ENCODE results near the gene DPH1. TPM values are rescaled to one million over a fixed set of nuclear protein-coding genes. Genes with fewer than 3 reads are reported as not detected.

Gene DPH1
- total and polyA plus RNA-seq, 8 donors = 21.8 to 74.4 (median 32.2) TPM

DNA sequence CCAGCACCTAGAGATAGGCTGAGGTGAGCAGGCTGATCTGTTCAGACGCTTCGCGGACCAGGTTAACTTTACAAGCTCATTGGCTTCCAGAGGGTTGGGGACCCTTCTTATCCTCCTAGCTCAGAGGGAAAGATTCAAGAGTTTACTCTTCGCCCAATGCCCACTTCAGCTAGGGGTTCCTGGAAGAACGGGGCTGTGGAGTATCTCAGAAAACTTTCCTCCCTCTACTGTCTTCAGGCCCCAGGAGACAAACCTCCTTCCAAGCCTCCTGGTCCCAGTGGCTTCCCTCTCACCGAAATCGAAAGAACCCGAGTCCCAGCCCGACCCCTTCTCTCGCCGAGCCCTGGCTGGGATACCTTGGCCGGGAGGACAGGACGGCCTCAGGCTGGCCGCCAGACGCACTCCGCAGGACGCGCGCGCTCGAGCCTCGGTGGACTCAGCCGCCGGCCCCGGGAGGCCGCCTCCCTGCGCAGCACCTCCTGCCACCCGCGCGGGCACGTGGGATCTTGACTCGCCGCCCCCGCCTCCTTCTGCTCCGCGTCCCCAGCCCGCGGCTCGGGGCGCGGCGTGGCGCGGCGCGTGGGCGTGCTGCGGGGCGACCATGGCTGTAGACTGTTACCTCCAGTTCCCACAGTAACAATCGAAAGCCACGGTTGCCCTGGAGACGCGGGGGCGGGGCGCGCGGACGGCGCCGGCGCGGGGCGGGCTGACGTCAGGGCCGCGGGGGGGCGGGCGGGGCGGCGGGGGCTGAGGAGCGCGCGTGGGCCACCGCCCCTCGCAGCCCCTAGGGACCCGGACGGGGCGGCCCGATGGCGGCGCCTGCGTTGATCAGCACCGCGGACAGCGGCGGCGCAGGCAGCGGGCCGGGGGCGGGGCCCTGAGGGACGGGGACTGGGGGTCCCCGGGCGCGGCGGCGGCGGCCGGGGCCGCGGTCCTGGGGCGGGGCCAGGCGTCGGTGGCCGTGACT, 19.7 kb downstream of the DPH1 start:
- intact Hi-C loops (cut with DNase I) = no loop called here
- Histone ChIP-seq H3K4me3 (peak overlapping the region; percentile 65 to 85 (median 68)), H3K27ac (no peak overlapping the region), H3K9me3 (no peaks in the 10 kb centered on the region), H3K27me3 (no peaks in the 10 kb centered on the region), H3K36me3 (no peaks in the 10 kb centered on the region), H3K4me1 (peaks cover 9 to 18% (median 11%) of the 10 kb centered on the region in 3 donors)
- WGBS, 2 donors = 1% methylated on average over 52 to 104 of the region's 104 CpGs
- DNase-seq (peak; percentile 82 to 94 (median 92)), ATAC-seq (peak; percentile 58 to 72 (median 66)), FAIRE-seq (no peak)
- TF ChIP-seq, protein P1, sequence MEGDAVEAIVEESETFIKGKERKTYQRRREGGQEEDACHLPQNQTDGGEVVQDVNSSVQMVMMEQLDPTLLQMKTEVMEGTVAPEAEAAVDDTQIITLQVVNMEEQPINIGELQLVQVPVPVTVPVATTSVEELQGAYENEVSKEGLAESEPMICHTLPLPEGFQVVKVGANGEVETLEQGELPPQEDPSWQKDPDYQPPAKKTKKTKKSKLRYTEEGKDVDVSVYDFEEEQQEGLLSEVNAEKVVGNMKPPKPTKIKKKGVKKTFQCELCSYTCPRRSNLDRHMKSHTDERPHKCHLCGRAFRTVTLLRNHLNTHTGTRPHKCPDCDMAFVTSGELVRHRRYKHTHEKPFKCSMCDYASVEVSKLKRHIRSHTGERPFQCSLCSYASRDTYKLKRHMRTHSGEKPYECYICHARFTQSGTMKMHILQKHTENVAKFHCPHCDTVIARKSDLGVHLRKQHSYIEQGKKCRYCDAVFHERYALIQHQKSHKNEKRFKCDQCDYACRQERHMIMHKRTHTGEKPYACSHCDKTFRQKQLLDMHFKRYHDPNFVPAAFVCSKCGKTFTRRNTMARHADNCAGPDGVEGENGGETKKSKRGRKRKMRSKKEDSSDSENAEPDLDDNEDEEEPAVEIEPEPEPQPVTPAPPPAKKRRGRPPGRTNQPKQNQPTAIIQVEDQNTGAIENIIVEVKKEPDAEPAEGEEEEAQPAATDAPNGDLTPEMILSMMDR (IDR thresholded peaks at IDR 0.05) = no peak

DNA sequence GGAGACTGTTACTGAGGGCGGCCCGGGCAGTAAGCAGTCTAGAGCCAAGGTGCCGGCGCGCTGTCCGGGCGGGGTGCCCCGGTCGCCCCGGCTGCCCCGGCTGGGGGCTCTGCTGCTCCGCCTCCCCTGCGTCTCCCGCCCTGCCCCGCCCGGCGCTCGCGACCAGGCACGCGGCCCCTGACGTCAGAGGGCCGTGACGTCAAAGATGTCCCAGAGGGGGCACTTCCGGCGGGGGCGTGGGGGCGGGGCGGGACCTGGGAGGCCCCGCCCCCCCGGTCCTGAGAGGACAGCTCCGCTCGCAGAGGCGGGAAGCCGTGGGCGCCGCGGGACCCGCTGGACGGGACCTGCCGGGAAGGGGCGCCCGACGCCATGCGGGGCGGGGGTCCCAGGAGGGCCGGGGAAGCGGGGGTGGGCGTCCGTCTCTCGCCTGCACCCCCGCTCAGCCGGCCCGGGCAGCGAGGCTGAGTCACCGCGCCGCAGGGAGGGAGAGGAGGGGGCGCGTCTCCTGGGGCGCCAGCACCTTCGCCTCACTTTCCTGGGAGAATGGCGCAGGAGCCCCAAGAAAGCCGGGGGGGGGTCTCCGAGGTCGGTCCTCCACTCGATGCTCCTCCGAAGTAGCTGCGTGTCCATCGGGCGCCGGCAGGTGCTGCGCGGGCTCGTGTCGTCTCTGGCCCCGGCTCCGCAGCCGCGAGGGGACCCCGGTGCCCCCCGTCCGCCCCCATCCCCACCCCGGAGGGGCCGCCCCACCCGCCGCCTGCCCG, 20.5 kb downstream of the DPH1 start:
- H3K9me3 ChIP-seq = no peaks in the 10 kb centered on the region
- WGBS, 2 donors = 1 to 2% methylated on average over 32 to 88 of the region's 88 CpGs
- no peaks in the 10 kb centered on the region for H3K36me3 ChIP-seq
- peak overlapping the region; percentile 23 to 85 (median 60) for H3K4me3 ChIP-seq
- H3K27me3 ChIP-seq = no peaks in the 10 kb centered on the region
- H3K27ac ChIP-seq = no peak overlapping the region
- H3K4me1 ChIP-seq = peaks cover 10 to 18% (median 11%) of the 10 kb centered on the region in 3 donors
- intact Hi-C loops (cut with DNase I) = no loop called here
- ATAC-seq (peak; percentile 43 to 62 (median 54)), FAIRE-seq (no peak), DNase-seq (peak; percentile 59 to 91 (median 83))
- TF ChIP-seq, protein P1 (IDR thresholded peaks at IDR 0.05) = no peak

DNA sequence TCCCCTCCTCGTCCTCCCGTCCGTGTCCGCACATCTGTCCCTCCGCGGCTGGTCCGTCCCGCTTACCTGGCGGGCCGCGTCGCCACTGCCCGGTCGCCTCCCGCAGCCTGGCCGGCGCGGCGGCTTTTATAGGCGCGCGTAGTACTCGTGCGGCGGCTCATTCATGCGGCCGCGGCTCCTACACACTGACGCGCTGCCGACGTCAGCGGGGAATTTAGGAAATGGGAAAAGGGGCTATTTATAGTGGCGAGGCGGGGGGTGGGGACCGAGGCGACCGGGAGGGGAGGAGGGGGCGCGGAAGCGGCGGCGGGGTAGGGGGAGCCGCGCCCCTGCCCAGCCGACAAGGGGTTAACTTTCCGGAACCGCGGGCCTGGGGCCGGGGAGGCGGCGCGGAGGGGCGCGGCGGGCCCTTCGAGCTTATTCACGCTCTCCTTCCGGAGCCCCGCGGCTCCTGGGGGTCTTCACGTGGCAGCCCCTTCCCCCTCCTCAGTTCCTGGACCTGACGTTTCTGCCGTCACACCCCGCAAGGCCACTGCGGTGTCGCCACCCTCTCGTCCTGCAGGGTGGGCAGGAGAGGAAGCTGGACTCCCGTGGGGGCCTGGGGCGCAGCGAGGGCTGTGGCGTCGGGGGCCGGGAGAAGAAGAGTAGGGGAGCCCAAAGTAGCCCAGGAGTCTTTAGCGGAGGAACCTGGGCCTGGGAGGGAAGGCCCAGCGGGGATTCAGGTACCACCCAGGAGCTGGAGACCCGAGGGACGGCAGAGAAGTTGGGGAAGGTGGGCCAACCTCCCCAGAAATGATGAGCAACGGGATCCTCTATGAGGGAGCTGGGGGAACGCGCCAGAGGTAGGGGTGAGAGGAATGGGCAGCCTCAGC, 21.3 kb downstream of the DPH1 start:
- peak in 3 of 6 donors; percentile 65 to 81 (median 73) for DNase-seq
- no peaks in the 10 kb centered on the region for H3K27me3 ChIP-seq
- WGBS, 2 donors = 8 to 9% methylated on average over 41 to 81 of the region's 81 CpGs
- H3K9me3 ChIP-seq = no peaks in the 10 kb centered on the region
- FAIRE-seq = no peak
- peak in 3 of 4 donors; percentile 7 to 15 (median 11) for ATAC-seq
- H3K4me1 ChIP-seq = peaks cover 11 to 18% (median 11%) of the 10 kb centered on the region in 3 donors
- intact Hi-C loops (cut with DNase I) = no loop called here
- TF ChIP-seq, protein P1 (IDR thresholded peaks at IDR 0.05) = no peak
- no peaks in the 10 kb centered on the region for H3K36me3 ChIP-seq
- H3K4me3 ChIP-seq = peak overlapping the region in 3 of 4 donors; percentile 51 to 85 (median 69)
- H3K27ac ChIP-seq = no peak overlapping the region

DNA sequence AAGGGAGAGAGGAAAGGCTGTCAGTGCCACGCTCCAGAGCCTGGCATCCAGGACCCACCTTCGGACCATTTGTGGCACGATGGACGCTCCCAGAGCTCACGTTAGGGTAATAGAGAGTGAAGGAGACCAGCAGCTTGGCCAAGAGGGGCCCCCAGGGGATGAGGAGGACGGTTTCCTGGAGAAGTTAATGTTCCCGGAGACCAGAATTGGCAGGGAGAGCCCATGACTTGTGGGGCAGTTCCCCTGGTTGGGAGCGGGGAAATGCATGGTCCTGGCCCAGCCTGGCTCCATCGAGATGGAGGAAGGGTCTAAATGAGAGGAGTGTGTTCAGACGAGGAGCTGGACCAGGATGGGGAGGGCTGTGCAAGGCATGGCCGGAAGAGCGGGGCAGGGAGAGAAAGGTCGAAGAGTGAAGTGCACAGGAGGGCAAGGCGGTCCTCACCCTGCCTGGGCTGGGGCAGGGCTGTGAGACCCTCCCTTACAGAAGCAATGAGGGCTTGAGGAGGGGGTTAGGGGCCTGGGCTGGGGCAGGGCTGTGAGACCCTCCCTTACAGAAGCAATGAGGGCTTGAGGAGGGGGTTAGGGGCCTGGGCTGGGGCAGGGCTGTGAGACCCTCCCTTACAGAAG, 22.1 kb downstream of the DPH1 start:
- 39 to 40% methylated on average over 14 of the region's 14 CpGs for WGBS, 2 donors
- intact Hi-C loops (cut with DNase I) = no loop called here
- no peak for ATAC-seq
- Histone ChIP-seq H3K4me1 (peaks cover 11 to 18% (median 11%) of the 10 kb centered on the region in 3 donors), H3K9me3 (no peaks in the 10 kb centered on the region), H3K27me3 (no peaks in the 10 kb centered on the region), H3K36me3 (no peaks in the 10 kb centered on the region), H3K4me3 (no peak overlapping the region), H3K27ac (no peak overlapping the region)
- TF ChIP-seq, protein P1 (IDR thresholded peaks at IDR 0.05) = no peak
- no peak for FAIRE-seq
- peak in 1 of 6 donors; percentile 52 for DNase-seq

Measured in pancreas (tissue), 10 donors.